Activated CD8-positive, alpha-beta T cell treated with anti-CD3 and anti-CD28 coated beads, Interleukin-2, amount 10 ng/mL, durations not matched to agents 7 days and 5 days (primary cell): ENCODE results near the gene EVC2. TPM values are rescaled to one million over a fixed set of nuclear protein-coding genes. Genes with fewer than 3 reads are reported as not detected.

ENCODE experiments used
- ATAC-seq: fragments of 150-1000 bp; cut with Tn5 transposase; one replicate; pipeline ENCODE4 v1.10.0; 2021; ENCODE audit warnings: moderate library complexity
- CTCF ChIA-PET: fragments of 350-600 bp; sonication (Branson Sonifier 250); formaldehyde crosslinking; loops from one replicate; lab custom pipeline; 2021; ENCODE audit warnings: antibody characterized with exemption; lab: Charles Lee
- POLR2A ChIA-PET: fragments of 350-600 bp; sonication (Branson Sonifier 250); formaldehyde crosslinking; loops from one replicate; lab custom pipeline; 2021; ENCODE audit warnings: antibody characterized with exemption; lab: Charles Lee
- DNase-seq: peaks from one replicate; pipeline ENCODE4 v3.0.0-alpha.2; 2020
- H3K27ac Mint-ChIP-seq: one replicate; pipeline ENCODE4 v1.8.0; 2021; ENCODE audit warnings: mild to moderate bottlenecking, mixed read lengths
- H3K27me3 Mint-ChIP-seq: one replicate; pipeline ENCODE4 v1.8.0; 2021; ENCODE audit warnings: low read depth, mixed read lengths
- H3K36me3 Mint-ChIP-seq: one replicate; pipeline ENCODE4 v1.8.0; 2021; ENCODE audit warnings: low read depth, mixed read lengths
- H3K4me1 Mint-ChIP-seq: one replicate; pipeline ENCODE4 v1.8.0; 2021; ENCODE audit warnings: low read depth, mixed read lengths
- H3K4me3 Mint-ChIP-seq: one replicate; pipeline ENCODE4 v1.8.0; 2021; ENCODE audit warnings: mild to moderate bottlenecking, mixed read lengths
- H3K9me3 Mint-ChIP-seq: one replicate; pipeline ENCODE4 v1.8.0; 2022; ENCODE audit warnings: mixed read lengths; ENCODE audit not compliant: insufficient read depth
- total RNA-seq, 2 experiments: library from RNA; stranded (reverse); gene quantifications; one replicate each; pipeline ENCODE4 v1.2.3, GENCODE V29; 2021

The EVC2 gene
- total RNA-seq, 2 experiments from 2014 or later = 1.1 to 1.3 TPM

DNA sequence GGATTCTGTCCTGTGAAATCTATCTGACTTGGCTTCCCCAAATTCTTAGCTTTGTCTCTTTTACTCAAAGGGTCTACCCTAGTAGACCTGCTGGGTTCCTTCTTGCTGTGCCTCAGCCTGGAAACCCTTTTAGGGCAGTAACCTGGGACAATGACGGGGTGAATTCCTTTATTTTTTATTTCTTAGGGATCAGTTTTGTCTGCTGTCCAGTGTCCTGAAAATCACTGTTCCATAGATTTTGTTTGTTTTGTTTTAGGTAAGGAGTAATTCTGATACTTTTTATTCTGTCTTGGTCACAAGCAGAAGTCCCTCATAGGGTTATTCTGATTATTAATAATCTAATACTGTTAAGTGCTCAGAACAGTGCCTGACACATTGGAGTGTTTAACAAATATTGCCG, 118.9 kb downstream of the EVC2 start:
- Mint-ChIP-seq H3K27me3 (no peaks in the 10 kb centered on the region), H3K36me3 (no peaks in the 10 kb centered on the region), H3K9me3 (peaks cover 14% of the 10 kb centered on the region), H3K4me3 (no peak overlapping the region), H3K27ac (no peak overlapping the region), H3K4me1 (no peaks in the 10 kb centered on the region)
- DNase-seq (no peak), ATAC-seq (no peak)
- POLR2A ChIA-PET = no interaction called here
- CTCF ChIA-PET = no interaction called here

- CTCF ChIA-PET = no interaction called here
- ATAC-seq (no peak), DNase-seq (no peak)
- POLR2A ChIA-PET = no interaction called here
- Mint-ChIP-seq H3K4me3 (no peak overlapping the region), H3K36me3 (no peaks in the 10 kb centered on the region), H3K4me1 (no peaks in the 10 kb centered on the region), H3K9me3 (peaks cover 14% of the 10 kb centered on the region), H3K27me3 (no peaks in the 10 kb centered on the region), H3K27ac (no peak overlapping the region)
Measured at GRCh38 chr4:5588046-5588445, 120.3 kb downstream of the EVC2 start.

GRCh38 chr4:5575941-5576340, 132.4 kb downstream of the EVC2 start:
- CTCF ChIA-PET = no interaction called here
- no peak for ATAC-seq

DNA sequence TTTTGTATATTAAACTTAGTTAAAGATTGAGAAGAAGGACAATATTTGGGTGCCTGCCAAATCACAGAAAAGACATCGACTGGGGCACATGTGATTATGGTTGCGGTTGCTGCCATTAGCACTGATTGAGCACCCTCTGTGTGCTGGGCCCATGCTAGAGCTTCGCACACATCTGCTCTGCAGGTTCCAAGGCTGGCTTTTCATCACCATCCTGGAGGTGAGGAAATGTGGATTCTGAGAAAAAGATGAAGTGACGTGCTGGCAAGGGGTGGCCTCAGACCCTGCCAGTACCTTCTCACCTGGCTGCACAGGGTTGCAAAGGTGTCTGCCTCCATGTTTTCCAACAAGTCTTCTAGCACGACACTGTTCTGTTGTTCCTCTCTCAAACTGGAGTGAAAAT, 134.0 kb downstream of the EVC2 start:
- ATAC-seq (no peak), DNase-seq (no peak)
- Mint-ChIP-seq H3K4me3 (no peak overlapping the region), H3K27me3 (no peaks in the 10 kb centered on the region), H3K4me1 (no peaks in the 10 kb centered on the region), H3K36me3 (no peaks in the 10 kb centered on the region), H3K9me3 (no peaks in the 10 kb centered on the region), H3K27ac (no peak overlapping the region)
- POLR2A ChIA-PET = no interaction called here
- CTCF ChIA-PET = no interaction called here

More at GRCh38 chr4:5575941-5576340, 132.4 kb downstream of the EVC2 start:
- Mint-ChIP-seq H3K27me3 (no peaks in the 10 kb centered on the region), H3K4me3 (no peak overlapping the region), H3K27ac (no peak overlapping the region), H3K4me1 (no peaks in the 10 kb centered on the region), H3K36me3 (no peaks in the 10 kb centered on the region), H3K9me3 (no peaks in the 10 kb centered on the region)
- no peak for DNase-seq
- POLR2A ChIA-PET = no interaction called here

DNA sequence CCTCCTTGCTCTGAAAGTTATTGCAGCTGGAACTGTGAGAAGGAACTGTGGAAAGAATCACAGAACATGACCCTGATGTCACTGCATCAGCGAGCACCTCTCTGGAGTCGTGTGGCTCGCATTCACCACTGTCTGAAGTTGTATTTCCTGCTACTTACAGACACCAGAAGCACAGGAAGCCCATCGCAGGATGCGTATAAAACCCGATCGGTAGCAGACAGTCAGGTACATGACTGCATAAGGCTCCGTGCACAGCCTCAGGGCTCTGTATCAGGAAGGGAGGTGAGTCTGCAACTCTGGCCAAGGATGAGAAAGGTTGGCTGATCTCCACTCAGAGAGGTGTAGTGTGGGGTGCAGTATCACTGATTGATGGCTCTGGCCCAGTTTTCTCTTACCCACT, 134.4 kb downstream of the EVC2 start:
- H3K36me3 Mint-ChIP-seq = no peaks in the 10 kb centered on the region
- H3K27me3 Mint-ChIP-seq = no peaks in the 10 kb centered on the region
- ChIA-PET POLR2A (no interaction called here), CTCF (no interaction called here)
- no peak for DNase-seq
- no peaks in the 10 kb centered on the region for H3K4me1 Mint-ChIP-seq
- no peak overlapping the region for H3K27ac Mint-ChIP-seq
- H3K4me3 Mint-ChIP-seq = no peak overlapping the region
- H3K9me3 Mint-ChIP-seq = no peaks in the 10 kb centered on the region
- no peak for ATAC-seq

DNA sequence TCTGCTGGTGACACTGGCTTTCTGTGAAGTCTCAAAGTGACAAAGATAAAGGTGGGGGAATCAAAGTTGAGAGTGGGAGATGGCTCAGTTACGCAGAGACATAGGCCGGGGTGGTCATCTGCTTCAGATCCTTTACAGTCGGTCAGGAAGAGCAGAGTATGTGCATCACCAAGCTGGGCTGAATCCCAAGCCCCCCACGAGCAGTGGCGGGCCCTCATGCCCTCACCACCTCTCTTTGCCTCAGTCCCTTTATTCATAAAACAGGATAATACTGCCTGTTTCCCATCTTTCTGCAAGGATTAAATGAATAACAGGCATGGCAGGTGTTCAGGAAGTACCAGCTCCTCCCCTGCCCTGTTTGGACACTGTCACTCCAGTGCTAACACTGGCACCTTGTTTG, 135.6 kb downstream of the EVC2 start:
- DNase-seq (no peak), ATAC-seq (no peak)
- Mint-ChIP-seq H3K27ac (no peak overlapping the region), H3K9me3 (no peaks in the 10 kb centered on the region), H3K4me3 (no peak overlapping the region), H3K4me1 (no peaks in the 10 kb centered on the region), H3K36me3 (no peaks in the 10 kb centered on the region), H3K27me3 (no peaks in the 10 kb centered on the region)
- POLR2A ChIA-PET = no interaction called here
- CTCF ChIA-PET = no interaction called here

- H3K4me3 Mint-ChIP-seq = no peak overlapping the region
- no peaks in the 10 kb centered on the region for H3K9me3 Mint-ChIP-seq
- H3K4me1 Mint-ChIP-seq = no peaks in the 10 kb centered on the region
- H3K27ac Mint-ChIP-seq = no peak overlapping the region
- POLR2A ChIA-PET = no interaction called here
- no peaks in the 10 kb centered on the region for H3K36me3 Mint-ChIP-seq
- CTCF ChIA-PET = no interaction called here
- ATAC-seq = no peak
- H3K27me3 Mint-ChIP-seq = no peaks in the 10 kb centered on the region
- no peak for DNase-seq
Measured at GRCh38 chr4:5572114-5572513, 136.2 kb downstream of the EVC2 start.

- H3K9me3 Mint-ChIP-seq = no peaks in the 10 kb centered on the region
- ChIA-PET CTCF (no interaction called here), POLR2A (no interaction called here)
- ATAC-seq (no peak), DNase-seq (no peak)
- H3K27ac Mint-ChIP-seq = no peak overlapping the region
- H3K36me3 Mint-ChIP-seq = no peaks in the 10 kb centered on the region
- no peaks in the 10 kb centered on the region for H3K27me3 Mint-ChIP-seq
- H3K4me1 Mint-ChIP-seq = no peaks in the 10 kb centered on the region
- H3K4me3 Mint-ChIP-seq = no peak overlapping the region
Measured at GRCh38 chr4:5571646-5572045, 136.7 kb downstream of the EVC2 start.

DNA sequence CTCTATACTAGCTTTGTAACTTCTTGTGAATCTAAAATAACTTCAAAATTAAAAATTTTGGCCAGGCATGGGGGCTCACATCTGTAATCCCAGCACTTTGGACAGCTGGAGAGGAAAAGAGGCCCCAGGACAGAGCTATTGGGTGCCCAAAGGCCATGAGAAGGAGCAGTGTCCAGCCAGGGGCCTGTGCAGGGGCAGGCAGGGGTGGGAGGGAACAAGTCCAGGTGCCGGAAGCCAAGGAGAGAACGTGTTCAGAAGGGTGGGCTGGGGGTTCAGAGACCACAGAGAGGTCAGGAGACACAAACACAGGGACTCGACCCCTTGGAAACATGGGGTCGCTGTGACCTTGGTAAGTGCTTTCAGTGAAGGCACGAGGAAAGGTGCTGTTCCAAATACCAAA, 138.9 kb downstream of the EVC2 start:
- DNase-seq (no peak), ATAC-seq (no peak)
- Mint-ChIP-seq H3K4me1 (no peaks in the 10 kb centered on the region), H3K27ac (no peak overlapping the region), H3K4me3 (no peak overlapping the region), H3K36me3 (no peaks in the 10 kb centered on the region), H3K9me3 (no peaks in the 10 kb centered on the region), H3K27me3 (no peaks in the 10 kb centered on the region)
- ChIA-PET CTCF (no interaction called here), POLR2A (no interaction called here)

- Mint-ChIP-seq H3K27me3 (no peaks in the 10 kb centered on the region), H3K9me3 (no peaks in the 10 kb centered on the region), H3K36me3 (no peaks in the 10 kb centered on the region), H3K4me1 (no peaks in the 10 kb centered on the region), H3K4me3 (no peak overlapping the region), H3K27ac (no peak overlapping the region)
- ATAC-seq (no peak), DNase-seq (no peak)
- ChIA-PET POLR2A (no interaction called here), CTCF (no interaction called here)
Measured at GRCh38 chr4:5568931-5569330, 139.4 kb downstream of the EVC2 start.

DNA sequence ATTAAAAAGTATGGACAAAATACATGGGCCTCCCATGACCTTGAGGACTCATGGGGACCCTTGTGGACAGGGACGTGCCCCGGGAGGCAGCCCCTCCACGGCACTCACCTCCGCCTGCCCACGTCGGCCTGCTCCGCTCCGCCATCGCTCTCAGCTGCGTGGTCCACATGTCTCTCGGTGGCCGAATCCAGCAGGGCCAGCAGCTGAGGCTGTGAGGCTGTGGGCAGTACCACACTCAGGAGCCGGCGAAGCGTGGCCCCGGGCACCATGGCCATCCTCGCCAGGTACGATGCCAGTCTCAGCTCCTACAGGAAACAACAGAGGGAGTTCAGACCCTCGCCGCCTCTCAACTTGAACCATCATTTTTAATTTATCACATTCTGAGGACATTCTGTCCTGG, 140.0 kb downstream of the EVC2 start:
- POLR2A ChIA-PET = no interaction called here

GRCh38 chr4:5566991-5567390, 141.4 kb downstream of the EVC2 start:
- DNase-seq (no peak), ATAC-seq (no peak)
- ChIA-PET CTCF (no interaction called here), POLR2A (no interaction called here)
- Mint-ChIP-seq H3K4me1 (no peaks in the 10 kb centered on the region), H3K9me3 (no peaks in the 10 kb centered on the region), H3K27me3 (no peaks in the 10 kb centered on the region), H3K36me3 (no peaks in the 10 kb centered on the region), H3K27ac (no peak overlapping the region), H3K4me3 (no peak overlapping the region)

More for the DNA sequence above, 140.0 kb downstream of the EVC2 start:
- H3K27me3 Mint-ChIP-seq = no peaks in the 10 kb centered on the region
- no peaks in the 10 kb centered on the region for H3K4me1 Mint-ChIP-seq
- no peaks in the 10 kb centered on the region for H3K9me3 Mint-ChIP-seq
- H3K27ac Mint-ChIP-seq = no peak overlapping the region
- no peak for ATAC-seq
- H3K36me3 Mint-ChIP-seq = no peaks in the 10 kb centered on the region
- no peak for DNase-seq
- no peak overlapping the region for H3K4me3 Mint-ChIP-seq
- CTCF ChIA-PET = no interaction called here

DNA sequence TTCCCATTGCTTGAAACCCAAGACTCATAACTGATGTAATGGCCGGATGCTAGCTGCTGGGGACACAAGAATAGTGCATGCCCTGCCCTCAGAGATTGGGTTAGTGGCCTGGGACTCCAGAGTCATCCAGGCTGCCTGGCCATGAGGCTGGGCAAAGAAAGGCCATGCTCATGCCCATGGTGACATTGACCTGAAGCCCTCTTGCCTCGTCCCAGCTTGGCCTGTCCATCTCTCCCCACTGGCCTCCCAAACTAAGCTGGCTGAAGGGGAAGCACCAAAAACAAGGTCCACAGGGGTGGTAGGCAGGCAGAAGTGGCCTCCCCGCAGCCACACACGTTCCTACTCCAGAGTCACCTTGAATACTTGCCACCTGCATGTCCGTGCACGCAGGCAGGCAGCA, 141.8 kb downstream of the EVC2 start:
- no peaks in the 10 kb centered on the region for H3K9me3 Mint-ChIP-seq
- ChIA-PET CTCF (no interaction called here), POLR2A (no interaction called here)
- no peak overlapping the region for H3K4me3 Mint-ChIP-seq
- no peak for ATAC-seq
- H3K27ac Mint-ChIP-seq = no peak overlapping the region
- no peaks in the 10 kb centered on the region for H3K27me3 Mint-ChIP-seq
- no peaks in the 10 kb centered on the region for H3K4me1 Mint-ChIP-seq
- H3K36me3 Mint-ChIP-seq = no peaks in the 10 kb centered on the region
- DNase-seq = no peak
